Stimulated activated effector memory CD8-positive, alpha-beta T cell treated with anti-CD3 and anti-CD28 coated beads, Interleukin-12 subunit alpha, Interleukin-12 subunit beta, amount 100 ng/mL, for 72 hours (primary cell): ENCODE results near the gene CAV2.

Experiments used
- ATAC-seq: fragments of 150-1000 bp; cut with Tn5 transposase; 2 replicates; pipeline ENCODE4 v1.10.0; 2021
- DNase-seq, 2 donors: peaks; one replicate each; pipeline ENCODE4 v3.0.0; 2021 to 2022; ENCODE audit warnings: low spot score in 2 of 2
- H3K27ac Mint-ChIP-seq: one replicate; pipeline ENCODE4 v1.8.0; 2022; ENCODE audit warnings: mild to moderate bottlenecking, mixed read lengths
- H3K36me3 Mint-ChIP-seq: one replicate; pipeline ENCODE4 v1.8.0; 2022; ENCODE audit warnings: mild to moderate bottlenecking, mixed read lengths
- H3K4me1 Mint-ChIP-seq: one replicate; pipeline ENCODE4 v1.8.0; 2022; ENCODE audit warnings: mixed read lengths
- H3K4me3 Mint-ChIP-seq: one replicate; pipeline ENCODE4 v1.8.0; 2022; ENCODE audit warnings: mild to moderate bottlenecking, mixed read lengths
- H3K9me3 Mint-ChIP-seq: one replicate; pipeline ENCODE4 v1.8.0; 2022; ENCODE audit warnings: mixed read lengths

CAV2 gene

DNA sequence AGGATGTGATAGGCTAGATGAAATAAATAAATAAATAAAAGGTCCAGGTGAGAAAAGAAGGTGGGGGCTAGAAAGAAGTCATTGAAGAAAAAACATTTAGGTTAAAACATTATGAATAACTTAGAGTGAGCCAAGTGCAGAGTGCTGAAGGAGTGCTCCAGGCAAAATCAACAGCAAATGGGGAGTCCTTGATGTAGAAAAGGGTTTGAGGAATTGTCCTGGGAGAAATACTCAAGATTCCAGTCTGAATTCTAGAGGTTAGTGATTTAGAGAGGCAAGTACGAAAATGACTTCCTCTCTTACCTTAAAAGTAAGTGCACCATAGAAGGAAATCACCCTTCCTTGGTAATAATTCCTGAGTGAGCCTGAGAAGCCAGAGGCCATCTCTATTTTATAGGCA is 44.9 kb downstream of the CAV2 start:
- H3K36me3 Mint-ChIP-seq, result no peaks in the 10 kb centered on the region
- ATAC-seq, result no peak

DNA sequence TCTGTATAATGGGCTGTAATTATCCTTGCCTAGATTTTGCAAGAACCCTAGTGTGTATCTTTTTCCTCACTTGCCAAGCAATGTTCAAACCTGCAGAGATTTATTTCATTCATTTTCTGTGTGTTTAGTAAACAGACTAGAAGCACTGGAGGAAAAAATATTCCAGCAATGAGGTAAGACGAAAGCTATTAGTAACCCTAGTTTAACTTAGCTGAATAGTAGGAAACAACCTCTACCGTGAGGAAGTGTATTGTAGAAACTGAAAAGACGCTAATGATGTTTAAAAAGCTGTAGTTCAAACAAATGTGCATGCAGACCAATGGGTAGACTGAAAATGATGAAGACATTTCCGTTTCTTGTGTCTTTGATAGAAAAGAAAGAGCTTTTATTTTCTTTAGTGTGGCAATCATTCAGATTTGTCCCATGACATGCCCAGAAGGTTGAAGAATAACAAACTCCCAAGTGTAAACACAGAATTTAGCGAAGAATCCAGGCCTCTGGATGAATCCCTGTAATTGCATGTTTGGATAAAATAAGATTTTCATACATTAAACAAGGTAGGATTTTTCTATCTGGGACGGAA is 46.0 kb downstream of the CAV2 start:
- ATAC-seq, result no peak
- DNase-seq, result no peak
- Mint-ChIP-seq H3K36me3 (no peaks in the 10 kb centered on the region), H3K4me3 (no peak overlapping the region), H3K27ac (no peak overlapping the region), H3K4me1 (no peaks in the 10 kb centered on the region), H3K9me3 (no peaks in the 10 kb centered on the region)

More for the DNA sequence above, 44.9 kb downstream of the CAV2 start:
- DNase-seq, result no peak
- Mint-ChIP-seq H3K4me1 (no peaks in the 10 kb centered on the region), H3K27ac (no peak overlapping the region), H3K9me3 (no peaks in the 10 kb centered on the region), H3K4me3 (no peak overlapping the region)

DNA sequence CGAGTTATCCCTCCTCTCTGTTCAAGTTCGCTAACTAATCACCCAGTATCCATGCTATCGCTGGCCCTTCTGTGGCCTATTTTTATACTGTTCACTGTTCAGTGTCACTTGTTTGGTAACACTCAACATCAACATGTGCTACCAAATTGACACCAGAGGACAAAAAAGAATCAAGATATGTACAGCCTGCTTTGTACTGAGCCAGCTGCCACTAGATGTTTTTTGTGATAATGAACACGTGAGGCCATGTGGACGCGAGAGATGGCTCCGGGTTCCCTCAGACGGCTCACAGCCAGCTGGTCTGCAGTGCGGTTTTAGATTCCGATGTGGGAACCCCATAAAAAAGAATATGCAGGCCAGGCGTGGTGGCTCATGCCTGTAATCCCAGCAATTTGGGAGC is 46.5 kb downstream of the CAV2 start:
- H3K9me3 Mint-ChIP-seq, result no peaks in the 10 kb centered on the region
- no peak overlapping the region for H3K27ac Mint-ChIP-seq
- no peak for ATAC-seq
- no peak overlapping the region for H3K4me3 Mint-ChIP-seq
- no peaks in the 10 kb centered on the region for H3K36me3 Mint-ChIP-seq
- H3K4me1 Mint-ChIP-seq, result no peaks in the 10 kb centered on the region
- no peak for DNase-seq

DNA sequence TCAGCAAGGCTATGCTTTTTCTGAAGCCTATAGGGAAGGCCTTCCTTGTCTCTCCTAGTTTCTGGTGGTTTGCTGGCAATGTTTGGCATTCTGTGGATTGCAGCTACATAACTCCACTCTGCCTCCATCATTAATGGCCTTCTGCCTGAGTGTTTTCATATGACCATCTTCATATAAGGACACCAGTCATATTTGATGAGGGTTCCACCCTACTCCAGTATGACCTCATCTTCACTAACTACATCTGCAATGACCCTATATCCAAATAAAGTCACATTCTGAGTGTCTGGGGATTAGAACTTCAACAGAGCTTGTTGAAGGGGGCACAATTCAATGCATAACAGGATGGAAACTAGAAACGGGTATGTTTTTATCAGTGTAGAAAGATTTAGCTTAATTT is 47.4 kb downstream of the CAV2 start:
- Mint-ChIP-seq H3K4me1 (no peaks in the 10 kb centered on the region), H3K27ac (no peak overlapping the region), H3K9me3 (no peaks in the 10 kb centered on the region), H3K4me3 (no peak overlapping the region), H3K36me3 (no peaks in the 10 kb centered on the region)
- DNase-seq (no peak), ATAC-seq (no peak)

DNA sequence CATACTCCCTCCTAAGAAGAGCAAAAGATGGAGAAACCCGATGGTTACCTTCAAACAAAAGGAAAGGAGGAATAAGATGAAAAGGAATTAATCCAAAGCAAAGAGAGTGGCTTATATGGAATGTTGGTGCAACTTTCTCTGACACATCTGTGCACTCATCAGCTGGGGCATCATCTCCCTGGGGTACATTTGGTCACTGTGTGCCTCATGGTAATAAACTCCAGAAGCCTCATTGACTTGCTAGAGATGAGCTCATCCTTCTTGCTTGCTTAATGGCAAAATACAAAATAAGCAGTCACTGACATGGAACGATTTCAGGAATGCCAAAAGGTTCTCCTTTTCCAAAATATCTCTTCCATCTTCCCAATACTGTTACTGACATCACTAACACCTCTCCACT is 47.8 kb downstream of the CAV2 start:
- Mint-ChIP-seq H3K9me3 (no peaks in the 10 kb centered on the region), H3K4me1 (no peaks in the 10 kb centered on the region), H3K36me3 (no peaks in the 10 kb centered on the region), H3K4me3 (no peak overlapping the region), H3K27ac (no peak overlapping the region)
- no peak for DNase-seq
- ATAC-seq, result no peak

DNA sequence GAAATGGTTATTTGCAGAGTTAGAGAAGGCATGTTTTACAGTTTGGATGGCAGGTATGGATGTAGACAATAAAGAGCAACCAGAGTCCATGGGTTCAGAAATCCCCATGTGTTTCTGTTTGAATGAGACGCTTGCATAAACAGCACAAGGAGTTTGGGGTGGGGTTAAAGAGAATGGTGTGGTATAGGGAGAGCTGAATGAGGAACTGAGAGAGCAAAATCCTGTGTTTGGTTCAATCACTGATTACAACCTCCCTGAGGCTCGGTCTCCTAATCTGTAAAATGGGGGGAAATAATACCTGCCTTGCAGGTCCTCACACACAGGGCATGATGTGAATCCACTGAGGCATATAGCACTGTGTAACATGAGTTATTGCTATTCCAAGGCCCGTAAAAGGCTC is 49.0 kb downstream of the CAV2 start:
- DNase-seq, result no peak
- H3K9me3 Mint-ChIP-seq, result no peaks in the 10 kb centered on the region
- H3K27ac Mint-ChIP-seq, result no peak overlapping the region
- no peak for ATAC-seq
- H3K36me3 Mint-ChIP-seq, result no peaks in the 10 kb centered on the region
- no peak overlapping the region for H3K4me3 Mint-ChIP-seq
- H3K4me1 Mint-ChIP-seq, result no peaks in the 10 kb centered on the region

DNA sequence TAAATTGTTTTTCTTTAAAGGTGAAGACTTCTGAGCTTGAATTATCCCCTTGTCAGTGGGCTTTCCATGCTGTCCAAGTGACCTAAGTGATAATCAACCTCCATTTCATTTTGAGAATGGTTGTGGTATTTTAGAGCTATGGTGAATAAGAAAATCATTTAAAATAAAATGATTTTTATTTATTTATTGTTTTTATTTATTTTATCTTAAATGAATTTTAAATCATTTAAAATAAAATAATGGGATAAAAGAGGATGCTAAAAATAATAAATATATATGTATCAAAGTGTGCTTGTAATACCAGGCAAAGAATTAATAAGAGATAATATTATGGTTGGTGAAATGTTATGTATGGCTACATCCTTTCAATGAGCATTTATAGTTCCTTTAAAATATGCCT is 49.8 kb downstream of the CAV2 start:
- no peak for DNase-seq
- H3K9me3 Mint-ChIP-seq, result no peaks in the 10 kb centered on the region
- no peaks in the 10 kb centered on the region for H3K4me1 Mint-ChIP-seq
- H3K4me3 Mint-ChIP-seq, result no peak overlapping the region
- no peaks in the 10 kb centered on the region for H3K36me3 Mint-ChIP-seq
- no peak overlapping the region for H3K27ac Mint-ChIP-seq
- no peak for ATAC-seq

DNA sequence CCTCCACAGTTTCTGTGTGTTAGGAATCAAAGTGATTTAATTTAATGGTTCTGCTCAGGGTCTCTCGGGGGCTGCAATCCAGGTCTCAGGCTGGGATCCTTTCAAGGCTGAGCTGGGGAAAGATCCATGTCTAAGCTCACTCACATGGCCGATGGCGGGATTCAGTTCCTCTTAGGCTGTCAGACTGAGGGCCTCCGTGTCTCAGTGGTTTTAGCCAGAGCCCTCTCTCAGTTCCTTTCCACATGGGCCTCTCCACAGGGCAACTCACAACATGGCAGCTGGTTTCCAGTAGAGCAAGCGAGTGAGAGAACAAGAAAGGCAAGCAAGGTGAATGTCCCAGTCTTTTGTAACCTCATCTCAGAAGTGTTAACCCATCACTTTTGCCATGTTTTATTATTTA is 52.2 kb downstream of the CAV2 start:
- Mint-ChIP-seq H3K36me3 (no peaks in the 10 kb centered on the region), H3K4me1 (no peaks in the 10 kb centered on the region), H3K9me3 (no peaks in the 10 kb centered on the region), H3K4me3 (no peak overlapping the region), H3K27ac (no peak overlapping the region)
- DNase-seq (no peak), ATAC-seq (no peak)

DNA sequence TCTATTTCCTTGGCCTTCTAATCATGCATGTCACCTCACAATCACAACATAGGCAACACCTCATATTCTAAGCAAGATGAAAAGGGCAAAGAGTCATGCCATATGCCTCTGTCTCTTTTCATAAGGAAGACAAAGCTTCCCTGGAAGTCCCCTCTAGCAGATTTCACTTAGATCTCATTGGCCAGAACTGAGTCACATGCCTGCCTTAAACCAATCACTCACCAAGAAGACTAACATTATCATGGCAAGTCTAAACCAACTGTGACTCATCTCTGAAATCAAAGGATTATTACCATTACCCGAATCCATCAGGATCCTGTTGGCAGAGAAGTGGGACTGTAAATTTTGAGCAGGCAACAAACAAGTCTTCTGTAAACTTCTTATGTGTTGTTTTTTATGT is 53.1 kb downstream of the CAV2 start:
- Mint-ChIP-seq H3K4me3 (no peak overlapping the region), H3K9me3 (no peaks in the 10 kb centered on the region), H3K4me1 (no peaks in the 10 kb centered on the region), H3K36me3 (no peaks in the 10 kb centered on the region), H3K27ac (no peak overlapping the region)
- DNase-seq, result no peak
- ATAC-seq, result no peak

DNA sequence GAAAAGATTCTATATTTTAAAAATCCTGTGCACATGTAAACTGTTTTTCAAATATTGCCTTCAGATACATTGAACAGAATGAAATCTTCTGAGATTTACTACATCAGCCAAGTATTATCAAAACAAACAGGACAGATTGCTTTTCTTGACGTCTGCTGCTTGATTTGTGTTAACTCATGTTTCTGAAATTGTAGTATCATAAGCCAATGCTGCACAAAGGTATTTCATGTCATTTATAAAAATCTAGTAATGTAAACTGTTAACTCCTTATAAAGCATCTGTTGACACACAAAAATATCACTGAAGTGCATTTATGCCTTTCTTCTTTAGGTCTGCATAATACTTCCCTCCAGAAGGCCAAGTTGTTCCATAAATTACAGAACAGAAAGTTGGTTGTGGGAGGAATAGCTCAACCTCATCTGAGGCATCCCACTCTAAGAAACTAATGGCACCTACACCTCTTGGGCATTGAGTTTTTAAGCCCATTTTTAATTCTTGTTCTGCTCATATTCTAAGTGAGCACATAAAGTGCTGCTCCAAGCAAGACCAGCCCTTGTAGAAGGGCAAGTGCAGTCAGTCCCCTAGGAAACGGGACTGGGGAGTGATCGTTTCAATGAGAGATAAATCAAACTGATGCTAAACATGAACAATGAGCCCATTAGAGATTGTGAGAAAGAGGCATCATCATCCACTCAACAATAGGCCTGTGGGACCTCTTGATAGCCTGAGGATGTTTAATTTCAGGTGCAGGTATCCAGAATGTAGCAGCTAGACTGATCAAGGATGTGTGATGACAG is 53.8 kb downstream of the CAV2 start:
- Mint-ChIP-seq H3K4me3 (no peak overlapping the region), H3K36me3 (no peaks in the 10 kb centered on the region), H3K27ac (no peak overlapping the region), H3K4me1 (no peaks in the 10 kb centered on the region), H3K9me3 (no peaks in the 10 kb centered on the region)
- no peak for DNase-seq
- no peak for ATAC-seq

DNA sequence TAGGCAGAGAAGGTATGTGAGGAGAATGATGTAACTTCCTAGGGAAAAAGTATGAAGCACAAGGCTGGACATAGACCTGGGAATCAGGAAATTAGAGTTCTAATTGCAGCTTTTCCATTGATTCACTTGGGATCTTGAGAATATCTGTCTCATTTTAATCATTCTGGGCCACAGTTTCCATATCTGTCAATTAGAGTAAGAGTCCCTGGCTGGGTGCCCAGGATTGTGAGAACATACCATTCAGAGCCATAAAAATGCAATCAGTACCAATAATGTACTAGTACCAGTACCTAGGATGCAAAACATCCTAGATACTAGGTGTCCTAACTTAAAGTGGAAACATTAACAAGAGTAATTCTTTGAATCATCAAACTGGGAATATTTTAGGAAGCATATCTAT is 54.9 kb downstream of the CAV2 start:
- DNase-seq (no peak), ATAC-seq (no peak)
- no peaks in the 10 kb centered on the region for H3K9me3 Mint-ChIP-seq
- H3K36me3 Mint-ChIP-seq, result no peaks in the 10 kb centered on the region
- H3K4me1 Mint-ChIP-seq, result no peaks in the 10 kb centered on the region
- no peak overlapping the region for H3K27ac Mint-ChIP-seq
- H3K4me3 Mint-ChIP-seq, result no peak overlapping the region

DNA sequence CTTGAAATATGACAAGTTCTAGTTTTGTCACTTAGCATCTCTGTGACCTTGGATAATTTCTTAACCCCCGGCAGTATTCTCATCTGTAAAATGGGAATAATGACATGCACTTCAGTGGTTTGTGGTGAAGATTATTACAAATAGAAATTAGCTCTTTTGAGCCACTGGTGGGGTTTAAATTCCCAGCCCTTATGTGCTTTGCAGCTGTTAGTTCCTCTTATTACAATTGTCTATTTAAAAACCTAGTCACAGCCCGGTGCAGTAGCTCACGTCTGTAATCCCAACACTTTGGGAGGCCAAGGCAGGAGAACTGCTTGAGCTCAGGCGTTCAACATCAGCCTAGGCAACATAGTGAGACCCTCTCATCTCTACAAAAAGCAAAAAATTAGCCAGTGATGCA is 55.4 kb downstream of the CAV2 start:
- Mint-ChIP-seq H3K9me3 (no peaks in the 10 kb centered on the region), H3K27ac (no peak overlapping the region), H3K4me1 (no peaks in the 10 kb centered on the region), H3K4me3 (no peak overlapping the region), H3K36me3 (no peaks in the 10 kb centered on the region)
- DNase-seq (no peak), ATAC-seq (no peak)

DNA sequence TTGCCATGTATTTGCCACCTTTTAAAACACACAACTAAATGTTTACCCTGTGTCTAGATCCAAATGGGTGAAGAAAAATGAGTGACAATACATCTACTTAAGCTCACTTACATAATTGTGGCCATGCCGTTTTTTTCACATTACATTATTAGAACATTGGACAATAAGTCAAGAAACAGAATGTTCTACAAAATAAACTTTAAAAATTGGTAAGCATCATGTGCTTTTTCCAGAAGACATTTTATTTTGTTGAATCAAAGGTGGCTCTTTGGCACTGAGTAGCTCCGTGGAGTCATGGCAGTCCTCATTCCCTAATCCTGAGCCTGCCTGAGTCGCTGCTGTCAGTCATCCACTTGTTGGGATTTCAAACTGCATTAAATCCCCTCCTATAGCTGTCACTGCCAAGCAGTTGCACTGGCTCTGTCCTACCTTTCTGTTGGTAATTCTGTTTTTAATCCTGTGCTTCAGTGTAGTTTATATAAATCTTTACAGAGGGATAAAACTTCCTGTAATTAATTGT is 57.6 kb downstream of the CAV2 start:
- no peaks in the 10 kb centered on the region for H3K36me3 Mint-ChIP-seq
- DNase-seq (no peak), ATAC-seq (no peak)
- H3K4me3 Mint-ChIP-seq, result no peak overlapping the region
- no peak overlapping the region for H3K27ac Mint-ChIP-seq
- H3K9me3 Mint-ChIP-seq, result peaks cover 3% of the 10 kb centered on the region
- no peaks in the 10 kb centered on the region for H3K4me1 Mint-ChIP-seq

DNA sequence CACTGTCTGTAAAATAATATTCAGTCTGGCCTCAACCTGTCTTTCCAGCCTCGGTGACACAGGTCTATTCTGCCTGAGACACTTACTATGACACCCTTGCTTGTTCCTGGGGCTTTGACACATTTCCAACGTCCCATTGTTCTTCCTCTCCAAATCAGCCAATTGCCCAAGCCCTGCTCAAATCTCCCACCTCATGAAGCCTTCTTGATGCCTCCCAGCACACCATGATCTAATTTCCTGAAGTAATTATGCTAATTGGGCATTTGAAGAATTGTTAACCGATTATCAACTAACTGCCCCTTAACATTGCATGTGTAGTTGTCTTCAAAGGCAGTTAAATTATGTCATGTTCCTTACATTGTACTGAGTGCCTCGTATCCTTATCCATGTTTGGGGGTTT is 58.4 kb downstream of the CAV2 start:
- ATAC-seq, result no peak
- Mint-ChIP-seq H3K9me3 (peaks cover 3% of the 10 kb centered on the region), H3K36me3 (no peaks in the 10 kb centered on the region)

More for the DNA sequence above, 58.4 kb downstream of the CAV2 start:
- H3K4me3 Mint-ChIP-seq, result no peak overlapping the region
- H3K4me1 Mint-ChIP-seq, result peaks cover 5% of the 10 kb centered on the region
- H3K27ac Mint-ChIP-seq, result no peak overlapping the region
- DNase-seq, result no peak
